Activated CD4-positive, alpha-beta T cell treated with anti-CD3 and anti-CD28 coated beads, Interleukin-2, amount 10 ng/mL, durations not matched to agents 7 days and 5 days (primary cell): ENCODE measurements around the gene OPN3. TPM values are rescaled to one million over a fixed set of nuclear protein-coding genes. Genes with fewer than 3 reads are reported as not detected.
"Not testable (repeated sequence)": the region's sequence is repeated elsewhere in the genome, so short reads cannot be mapped to it uniquely, and the experiment has no call there.

Experiments
- CTCF ChIA-PET: fragments of 350-600 bp; sonication (Branson Sonifier 250); formaldehyde crosslinking; loops from one replicate; lab custom pipeline; 2021; ENCODE audit warnings: antibody characterized with exemption; lab: Charles Lee
- POLR2A ChIA-PET: fragments of 350-600 bp; sonication (Branson Sonifier 250); formaldehyde crosslinking; loops from one replicate; lab custom pipeline; 2021; ENCODE audit warnings: antibody characterized with exemption; lab: Charles Lee
- DNase-seq: peaks from one replicate; pipeline ENCODE4 v3.0.0-alpha.2; 2020
- H3K27ac Mint-ChIP-seq: one replicate; pipeline ENCODE4 v1.8.0; 2021; ENCODE audit warnings: mild to moderate bottlenecking, moderate library complexity, mixed read lengths
- H3K27me3 Mint-ChIP-seq: one replicate; pipeline ENCODE4 v1.8.0; 2021; ENCODE audit warnings: mixed read lengths
- H3K36me3 Mint-ChIP-seq: one replicate; pipeline ENCODE4 v1.8.0; 2021; ENCODE audit warnings: low read depth, mixed read lengths
- H3K4me1 Mint-ChIP-seq: one replicate; pipeline ENCODE4 v1.8.0; 2021; ENCODE audit warnings: mixed read lengths
- H3K4me3 Mint-ChIP-seq: one replicate; pipeline ENCODE4 v1.8.0; 2021; ENCODE audit warnings: mild to moderate bottlenecking, moderate library complexity, mixed read lengths
- H3K9me3 Mint-ChIP-seq: one replicate; pipeline ENCODE4 v1.8.0; 2021; ENCODE audit warnings: mixed read lengths
- total RNA-seq, 2 experiments: library from RNA; stranded (reverse); gene quantifications; one replicate each; pipeline ENCODE4 v1.2.3, GENCODE V29; 2021

The OPN3 gene
- 10 to 100 TPM; 17.2 to 18.1 TPM for total RNA-seq

- ChIA-PET POLR2A (interaction anchor here (0.9 kb wide), 1 partner anchor 37 kb away, joined by 3 read pairs; no protein-coding TSS in a partner anchor), CTCF (interaction anchor here (0.7 to 2.1 kb wide), 3 partner anchors 13 to 30 kb away, joined by 3 to 6 read pairs (median 4); no protein-coding TSS in a partner anchor)
- Mint-ChIP-seq H3K4me3 (peak within 1 kb of the TSS; percentile 85), H3K27me3 (no peaks in the 10 kb centered on the region), H3K9me3 (peaks cover 5% of the 10 kb centered on the region), H3K27ac (peak within 1 kb of the TSS; percentile 94), H3K36me3 (peaks cover 25% of the 10 kb centered on the region), H3K4me1 (peaks cover 42% of the 10 kb centered on the region)
- DNase-seq: peak; percentile 90
These were observed at the start of gene OPN3, which contains the start of gene CHML for GRCh38 chr1:241640149-241640866. TSS of gene OPN3 (minus strand) at chr1:241640369. CDS start at chr1:241640254, 115 bp downstream. TSS of gene CHML (minus strand) at chr1:241640369. CDS start at chr1:241635766, 4,603 bp downstream.

GRCh38 chr1:241688940-241689368, 48.8 kb upstream of the OPN3 start:
- Mint-ChIP-seq H3K27ac (no peak overlapping the region), H3K36me3 (no peaks in the 10 kb centered on the region)
- POLR2A ChIA-PET: no interaction called here

GRCh38 chr1:241684108-241684507, 43.9 kb upstream of the OPN3 start:
- H3K4me1 Mint-ChIP-seq: no peaks in the 10 kb centered on the region
- ChIA-PET CTCF (no interaction called here), POLR2A (no interaction called here)
- H3K4me3 Mint-ChIP-seq: no peak overlapping the region
- H3K36me3 Mint-ChIP-seq: no peaks in the 10 kb centered on the region
- peaks cover 3% of the 10 kb centered on the region for H3K27me3 Mint-ChIP-seq
- no peak for DNase-seq
- H3K27ac Mint-ChIP-seq: no peak overlapping the region
- H3K9me3 Mint-ChIP-seq: no peaks in the 10 kb centered on the region

More at GRCh38 chr1:241688940-241689368, 48.8 kb upstream of the OPN3 start:
- no peaks in the 10 kb centered on the region for H3K9me3 Mint-ChIP-seq
- H3K4me3 Mint-ChIP-seq: no peak overlapping the region
- H3K27me3 Mint-ChIP-seq: peaks cover 9% of the 10 kb centered on the region
- CTCF ChIA-PET: no interaction called here
- DNase-seq: no peak
- H3K4me1 Mint-ChIP-seq: no peaks in the 10 kb centered on the region

- H3K4me1 Mint-ChIP-seq: peaks cover 2% of the 10 kb centered on the region
- no peak overlapping the region for H3K27ac Mint-ChIP-seq
- H3K9me3 Mint-ChIP-seq: no peaks in the 10 kb centered on the region
- H3K27me3 Mint-ChIP-seq: peaks cover 3% of the 10 kb centered on the region
- ChIA-PET CTCF (no interaction called here), POLR2A (no interaction called here)
- no peaks in the 10 kb centered on the region for H3K36me3 Mint-ChIP-seq
- H3K4me3 Mint-ChIP-seq: no peak overlapping the region
- no peak for DNase-seq
These were observed 42.8 kb upstream of the OPN3 start for GRCh38 chr1:241682921-241683320.

- H3K4me3 Mint-ChIP-seq, H3K27ac Mint-ChIP-seq, H3K9me3 Mint-ChIP-seq, H3K4me1 Mint-ChIP-seq, DNase-seq, CTCF ChIA-PET, H3K27me3 Mint-ChIP-seq, POLR2A ChIA-PET, H3K36me3 Mint-ChIP-seq: not testable (repeated sequence)
These were observed 41.8 kb upstream of the OPN3 start for GRCh38 chr1:241681861-241682448.

GRCh38 chr1:241679961-241680360, 39.8 kb upstream of the OPN3 start:
- Mint-ChIP-seq H3K9me3 (no peaks in the 10 kb centered on the region), H3K4me1 (peaks cover 18% of the 10 kb centered on the region), H3K27me3 (peaks cover 1% of the 10 kb centered on the region), H3K27ac (no peak overlapping the region), H3K36me3 (no peaks in the 10 kb centered on the region), H3K4me3 (no peak overlapping the region)
- ChIA-PET POLR2A (no interaction called here), CTCF (no interaction called here)
- no peak for DNase-seq

- no peak overlapping the region for H3K4me3 Mint-ChIP-seq
- no peak for DNase-seq
- H3K9me3 Mint-ChIP-seq: no peaks in the 10 kb centered on the region
- H3K27ac Mint-ChIP-seq: no peak overlapping the region
- H3K4me1 Mint-ChIP-seq: peaks cover 18% of the 10 kb centered on the region
- H3K27me3 Mint-ChIP-seq: peaks cover 1% of the 10 kb centered on the region
- no peaks in the 10 kb centered on the region for H3K36me3 Mint-ChIP-seq
- ChIA-PET POLR2A (no interaction called here), CTCF (no interaction called here)
These were observed 39.2 kb upstream of the OPN3 start for GRCh38 chr1:241679404-241679803.

- H3K36me3 Mint-ChIP-seq: no peaks in the 10 kb centered on the region
- H3K4me1 Mint-ChIP-seq: peaks cover 18% of the 10 kb centered on the region
- no peak overlapping the region for H3K27ac Mint-ChIP-seq
- DNase-seq: no peak
- H3K4me3 Mint-ChIP-seq: no peak overlapping the region
- H3K27me3 Mint-ChIP-seq: peaks cover 1% of the 10 kb centered on the region
- POLR2A ChIA-PET: no interaction called here
- CTCF ChIA-PET: no interaction called here
- no peaks in the 10 kb centered on the region for H3K9me3 Mint-ChIP-seq
These were observed 38.4 kb upstream of the OPN3 start for GRCh38 chr1:241678536-241678935.

- Mint-ChIP-seq H3K27me3 (peaks cover 2% of the 10 kb centered on the region), H3K27ac (peak overlapping the region; percentile 85), H3K36me3 (no peaks in the 10 kb centered on the region), H3K9me3 (no peaks in the 10 kb centered on the region), H3K4me1 (peaks cover 18% of the 10 kb centered on the region), H3K4me3 (peak overlapping the region; percentile 46)
- POLR2A ChIA-PET: interaction anchor here (1.1 kb wide), 1 partner anchor 37 kb away, joined by 3 read pairs; the partner anchor contains the start of genes CHML and OPN3
- CTCF ChIA-PET: interaction anchor here (1.0 kb wide), 1 partner anchor 19 kb away, joined by 3 read pairs; no protein-coding TSS in a partner anchor
- peak; percentile 65 for DNase-seq
These were observed 37.0 kb upstream of the OPN3 start for GRCh38 chr1:241677201-241677600.

GRCh38 chr1:241675983-241676382, 35.8 kb upstream of the OPN3 start:
- no peak for DNase-seq
- H3K27me3 Mint-ChIP-seq: peaks cover 2% of the 10 kb centered on the region
- no peaks in the 10 kb centered on the region for H3K9me3 Mint-ChIP-seq
- no peaks in the 10 kb centered on the region for H3K36me3 Mint-ChIP-seq
- H3K4me3 Mint-ChIP-seq: no peak overlapping the region
- ChIA-PET CTCF (interaction anchor here (0.6 to 0.9 kb wide), 2 partner anchors 65 to 93 kb away, joined by 3 read pairs; no protein-coding TSS in a partner anchor), POLR2A (no interaction called here)
- H3K4me1 Mint-ChIP-seq: peaks cover 18% of the 10 kb centered on the region
- H3K27ac Mint-ChIP-seq: peak overlapping the region; percentile 50

GRCh38 chr1:241674805-241675384, 34.7 kb upstream of the OPN3 start:
- peaks cover 18% of the 10 kb centered on the region for H3K4me1 Mint-ChIP-seq
- peak overlapping the region; percentile 69 for H3K27ac Mint-ChIP-seq
- no peaks in the 10 kb centered on the region for H3K9me3 Mint-ChIP-seq
- POLR2A ChIA-PET: no interaction called here
- CTCF ChIA-PET: interaction anchor here (0.6 kb wide), 1 partner anchor 14 kb away, joined by 3 read pairs; no protein-coding TSS in a partner anchor
- H3K27me3 Mint-ChIP-seq: peaks cover 2% of the 10 kb centered on the region
- H3K36me3 Mint-ChIP-seq: no peaks in the 10 kb centered on the region
- DNase-seq: no peak
- H3K4me3 Mint-ChIP-seq: no peak overlapping the region

- H3K27ac Mint-ChIP-seq: no peak overlapping the region
- H3K9me3 Mint-ChIP-seq: peaks cover 3% of the 10 kb centered on the region
- no peak for DNase-seq
- peaks cover 2% of the 10 kb centered on the region for H3K27me3 Mint-ChIP-seq
- H3K4me3 Mint-ChIP-seq: no peak overlapping the region
- no peaks in the 10 kb centered on the region for H3K36me3 Mint-ChIP-seq
- ChIA-PET CTCF (interaction anchor here (0.8 to 2.0 kb wide), 2 partner anchors 10 to 15 kb away, joined by 3 to 4 read pairs; no protein-coding TSS in a partner anchor), POLR2A (no interaction called here)
- peaks cover 13% of the 10 kb centered on the region for H3K4me1 Mint-ChIP-seq
These were observed 32.1 kb upstream of the OPN3 start for GRCh38 chr1:241672301-241672700.

GRCh38 chr1:241666419-241666818, 26.2 kb upstream of the OPN3 start:
- CTCF ChIA-PET: no interaction called here
- no peak for DNase-seq
- peaks cover 3% of the 10 kb centered on the region for H3K4me1 Mint-ChIP-seq
- POLR2A ChIA-PET: no interaction called here
- H3K36me3 Mint-ChIP-seq: no peaks in the 10 kb centered on the region
- H3K27me3 Mint-ChIP-seq: no peaks in the 10 kb centered on the region
- H3K4me3 Mint-ChIP-seq: no peak overlapping the region
- peaks cover 3% of the 10 kb centered on the region for H3K9me3 Mint-ChIP-seq
- H3K27ac Mint-ChIP-seq: no peak overlapping the region
